HG03521 (cell line): ENCODE results near the gene NDFIP1.
"Not testable (repeated sequence)": the region's sequence is repeated elsewhere in the genome, so short reads cannot be mapped to it uniquely, and the experiment has no call there.

Source experiments
- ATAC-seq: cut with Tn5 transposase; IDR thresholded peaks from one replicate; pipeline ENCODE4 v1.9.1; 2021; ENCODE audit warnings: mild to moderate bottlenecking, moderate library complexity; ENCODE audit not compliant: unreplicated experiment

The NDFIP1 gene

GRCh38 chr5:142151436-142152383 lies 43.1 kb downstream of the NDFIP1 start:
- ATAC-seq, result no peak

GRCh38 chr5:142152384-142152732 lies 43.8 kb downstream of the NDFIP1 start:
- ATAC-seq, result no peak

DNA sequence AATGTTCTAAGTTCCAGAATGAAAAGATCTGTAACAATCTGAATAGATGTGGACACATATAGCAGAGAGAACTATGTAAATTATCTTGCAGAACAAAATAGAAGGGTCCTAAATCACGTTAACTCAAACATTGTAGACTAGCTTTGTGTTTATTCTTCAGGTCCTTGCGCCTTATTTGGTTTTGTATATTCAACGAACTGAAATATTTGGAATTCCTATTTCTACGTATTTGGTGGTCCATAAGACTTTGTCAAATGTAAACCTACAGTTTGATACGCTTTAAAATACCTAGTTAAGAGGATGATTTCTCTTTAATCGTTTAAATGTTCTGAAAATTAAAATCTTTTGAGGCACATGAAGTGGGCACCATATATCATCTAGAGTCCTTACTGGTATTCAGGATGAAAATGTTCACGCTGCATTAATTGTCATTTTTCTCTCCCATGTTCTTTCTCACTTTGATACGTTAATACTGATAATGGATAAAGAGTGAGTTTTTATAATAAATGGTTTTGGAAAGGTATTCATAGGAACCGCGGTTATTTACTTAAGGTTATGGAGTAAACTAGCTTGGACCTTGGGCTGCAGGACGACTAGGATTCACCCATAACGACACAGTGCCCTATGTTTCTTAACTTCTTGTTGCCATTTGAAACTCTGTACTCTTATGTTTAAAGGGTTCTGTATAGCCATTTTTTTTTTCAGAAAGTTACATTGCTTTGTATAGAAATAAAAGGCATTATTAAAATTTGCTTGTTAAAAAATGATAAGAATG lies 45.3 kb downstream of the NDFIP1 start:
- no peak for ATAC-seq

GRCh38 chr5:142154449-142154841 lies 45.9 kb downstream of the NDFIP1 start:
- ATAC-seq, result not testable (repeated sequence)

- no peak for ATAC-seq
Measured at GRCh38 chr5:142156839-142157463, 48.4 kb downstream of the NDFIP1 start.

DNA sequence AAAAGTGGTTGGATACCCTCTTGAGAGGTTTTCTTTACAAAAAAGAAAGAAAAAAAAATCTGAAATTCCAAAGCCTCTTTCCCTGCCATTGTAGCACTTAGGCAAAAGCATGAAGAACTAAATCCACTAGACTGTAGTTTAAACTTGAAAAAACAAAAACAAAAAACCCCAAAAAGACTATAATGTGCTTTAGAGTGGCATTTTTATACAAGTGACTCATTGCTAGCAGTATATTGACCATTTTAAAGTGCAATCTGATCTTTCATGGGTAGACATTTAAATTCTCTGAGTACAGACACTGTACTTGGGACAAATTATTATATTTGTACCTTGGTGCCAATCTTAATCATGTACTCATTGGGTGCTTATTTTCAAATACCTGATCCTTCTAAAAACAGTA lies 50.8 kb downstream of the NDFIP1 start:
- no peak for ATAC-seq

GRCh38 chr5:142164315-142164714 lies 55.7 kb downstream of the NDFIP1 start:
- ATAC-seq, result no peak

GRCh38 chr5:142166754-142167153 lies 58.2 kb downstream of the NDFIP1 start:
- no peak for ATAC-seq

GRCh38 chr5:142167458-142167857 lies 58.9 kb downstream of the NDFIP1 start:
- no peak for ATAC-seq

- ATAC-seq, result no peak
Measured at GRCh38 chr5:142168365-142168764, 59.8 kb downstream of the NDFIP1 start.

DNA sequence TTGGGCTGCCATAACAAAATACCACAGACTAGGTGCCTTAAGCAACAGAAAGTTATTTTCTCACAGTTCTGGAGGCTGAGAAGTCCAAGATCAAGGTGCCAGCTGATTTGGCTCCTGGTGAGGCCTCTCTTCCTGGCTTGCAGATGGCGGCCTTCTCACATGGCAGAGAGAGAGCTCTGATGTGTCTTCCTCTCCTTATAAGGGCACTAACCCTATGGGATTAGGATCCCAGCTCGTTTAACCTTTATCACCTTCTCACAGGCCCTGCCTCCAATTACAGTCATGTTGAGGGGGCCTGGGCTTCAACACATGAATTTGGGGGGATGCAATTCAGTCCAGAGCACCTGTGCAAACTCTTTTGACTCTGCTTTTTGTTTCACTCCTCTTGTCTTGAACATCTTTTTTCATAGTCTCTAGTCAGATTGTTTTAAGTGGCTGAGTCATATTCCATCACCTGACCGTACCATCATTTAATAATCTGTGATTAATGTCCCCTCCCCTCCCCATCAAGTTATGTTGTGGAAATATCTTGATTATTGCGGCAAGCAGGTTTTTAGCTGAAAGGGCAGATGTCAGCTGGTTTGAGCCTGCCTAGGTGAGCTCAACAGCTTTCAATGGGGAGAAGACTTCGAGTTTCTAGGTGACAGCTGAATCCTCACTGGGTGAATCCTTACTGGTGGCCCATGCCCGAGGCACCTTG lies 61.8 kb downstream of the NDFIP1 start:
- no peak for ATAC-seq

DNA sequence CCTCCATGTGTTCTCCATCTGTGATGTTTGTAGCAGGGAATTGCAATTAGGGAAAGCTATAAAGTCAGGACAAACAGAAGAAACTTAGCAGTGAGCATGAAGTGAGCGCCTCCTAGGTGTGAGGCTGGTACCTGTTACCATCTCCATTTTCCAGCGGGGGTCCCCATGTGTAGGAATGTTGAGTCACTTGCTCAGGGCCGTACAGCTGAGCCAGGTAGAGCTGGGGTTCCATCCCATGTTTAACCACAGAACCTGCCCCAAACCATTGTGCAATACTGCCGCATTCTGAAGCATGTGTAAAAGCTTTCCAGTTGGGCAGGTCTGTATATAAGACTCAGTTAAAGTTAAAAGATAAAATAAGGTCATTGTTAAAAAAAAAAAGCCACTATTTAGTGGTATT lies 62.7 kb downstream of the NDFIP1 start:
- ATAC-seq, result no peak

- no peak for ATAC-seq
Measured at GRCh38 chr5:142175039-142175438, 66.5 kb downstream of the NDFIP1 start.

GRCh38 chr5:142175461-142176142 lies 67.0 kb downstream of the NDFIP1 start:
- no peak for ATAC-seq

DNA sequence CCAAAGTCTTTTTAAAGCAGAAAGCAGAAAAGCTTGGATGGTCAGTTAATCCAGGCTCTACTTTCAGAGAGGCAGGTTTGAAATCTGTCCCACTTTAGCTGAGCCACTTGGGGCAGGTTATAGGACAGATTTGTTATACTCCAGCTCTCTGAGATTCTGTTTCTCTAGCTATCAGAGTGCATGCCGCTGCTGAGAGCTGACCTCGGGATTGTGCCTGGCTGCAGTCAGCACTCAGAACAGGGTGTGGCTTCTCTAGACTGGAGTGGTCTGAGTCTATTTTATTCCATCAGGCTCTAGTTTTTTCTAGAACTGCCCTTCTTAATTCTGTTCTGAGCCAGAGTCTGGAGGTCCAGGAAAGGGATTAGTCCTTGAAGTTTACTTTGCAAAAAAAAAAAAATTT lies 67.7 kb downstream of the NDFIP1 start:
- ATAC-seq, result no peak

DNA sequence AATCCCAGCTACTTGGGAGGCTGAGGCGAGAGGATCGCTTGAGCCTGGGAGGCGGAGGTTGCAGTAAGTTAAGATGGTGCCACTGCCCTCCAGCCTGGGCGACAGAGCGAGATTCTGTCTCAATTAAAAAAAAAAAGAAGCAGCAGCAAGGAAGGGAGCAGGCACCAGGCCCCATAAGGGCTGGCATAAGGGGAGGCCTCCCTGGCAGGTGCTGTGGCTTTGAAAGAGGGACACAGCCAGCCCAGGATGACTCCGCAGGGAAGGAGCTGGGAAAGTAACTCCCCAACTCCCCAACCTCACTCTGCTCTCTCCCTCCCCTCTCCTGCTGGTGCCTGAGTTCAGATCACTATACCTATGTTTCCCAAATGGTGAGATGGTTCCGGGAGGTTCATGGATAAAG lies 70.1 kb downstream of the NDFIP1 start:
- no peak for ATAC-seq

GRCh38 chr5:142179776-142180387 lies 71.3 kb downstream of the NDFIP1 start:
- ATAC-seq, result no peak

DNA sequence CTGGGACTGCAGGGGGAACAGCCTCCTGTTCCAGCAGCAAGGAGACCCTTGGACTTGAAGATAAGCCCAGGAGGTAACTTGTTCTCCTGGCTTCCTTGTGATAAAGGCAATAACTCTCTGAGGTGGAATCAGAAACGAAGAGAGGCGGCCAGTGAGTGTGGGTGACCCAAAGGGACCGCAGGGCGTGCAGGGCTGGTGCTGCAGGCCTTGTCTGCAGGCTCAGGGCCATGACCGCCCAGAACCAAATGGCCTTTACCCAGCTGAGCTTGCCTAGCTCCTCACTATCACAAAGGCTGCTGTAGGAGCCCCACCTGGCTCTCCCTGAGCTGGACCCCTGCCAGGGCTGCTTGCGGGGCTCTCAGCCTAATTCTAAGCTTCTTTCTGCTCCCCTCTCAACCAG lies 72.5 kb downstream of the NDFIP1 start:
- no peak for ATAC-seq

DNA sequence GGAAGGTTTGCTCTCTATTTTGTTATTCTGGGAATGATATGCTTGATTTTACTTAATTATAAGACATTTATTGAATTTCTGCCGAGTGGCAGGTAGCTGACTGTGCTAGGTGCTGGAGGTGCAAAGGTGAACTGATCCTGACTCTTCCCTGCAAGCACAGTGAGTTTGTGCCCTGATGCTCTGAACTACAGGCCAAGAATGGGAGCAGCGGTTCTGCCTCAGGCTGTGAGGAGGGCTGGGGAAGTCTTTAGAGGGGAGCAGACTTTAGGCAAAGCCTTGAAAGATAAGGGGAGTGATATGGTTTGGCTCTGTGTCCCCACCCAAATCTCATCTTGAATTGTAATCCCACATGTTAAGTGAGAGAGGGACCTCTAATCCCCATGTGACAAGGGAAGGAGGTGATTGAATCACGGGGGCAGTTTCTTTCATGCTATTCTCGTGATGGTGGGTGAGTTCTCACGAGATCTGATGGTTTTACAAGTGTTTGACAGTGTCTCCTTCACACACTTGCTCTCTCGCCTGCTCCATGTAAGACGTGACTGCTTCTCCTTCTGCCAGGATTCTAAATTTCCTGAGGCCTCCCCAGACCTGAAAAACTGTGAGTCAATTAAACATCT lies 73.1 kb downstream of the NDFIP1 start:
- no peak for ATAC-seq

- no peak for ATAC-seq
Measured at GRCh38 chr5:142182840-142183239, 74.3 kb downstream of the NDFIP1 start.
